Liver (tissue), 9 donors: ENCODE results near the gene DCUN1D1. TPM values are rescaled to one million over a fixed set of nuclear protein-coding genes. Genes with fewer than 3 reads are reported as not detected.

ENCODE experiments used
- DNase-seq: peaks from one replicate; pipeline ENCODE4 v3.0.0-alpha.2; 2017; ENCODE audit warnings: low spot score
- H3K27ac ChIP-seq, 2 donors: one replicate each; pipeline ENCODE4 v1.7.0; 2013; ENCODE audit warnings: inconsistent platforms in 2 of 2, low read length in 2 of 2, control low read depth in 1 of 2, low read depth in 1 of 2, mild to moderate bottlenecking in 1 of 2
- H3K27me3 ChIP-seq, 4 donors: one replicate each; pipeline versions ENCODE4 v1.6.1 to v1.7.0; 2013; ENCODE audit warnings: low read length in 3 of 4, inconsistent platforms in 1 of 4, mild to moderate bottlenecking in 1 of 4, moderate library complexity in 1 of 4; ENCODE audit not compliant: control insufficient read depth in 4 of 4, insufficient read depth in 4 of 4
- H3K36me3 ChIP-seq, 4 donors: one replicate each; pipeline versions ENCODE4 v1.6.1 to v1.7.0; 2013; ENCODE audit warnings: low read length in 3 of 4, mild to moderate bottlenecking in 3 of 4, low read depth in 1 of 4, moderate library complexity in 1 of 4; ENCODE audit not compliant: control insufficient read depth in 4 of 4, insufficient read depth in 3 of 4
- H3K4me1 ChIP-seq, 4 donors: one replicate each; pipeline versions ENCODE4 v1.6.1 to v1.7.0; 2013; ENCODE audit warnings: low read length in 3 of 4, mild to moderate bottlenecking in 3 of 4, moderate library complexity in 1 of 4; ENCODE audit not compliant: control insufficient read depth in 4 of 4, insufficient read depth in 4 of 4
- H3K4me3 ChIP-seq, 3 donors: one replicate each; pipeline versions ENCODE4 v1.6.1 to v1.7.0; 2013; ENCODE audit warnings: low read length in 3 of 3, control low read depth in 1 of 3, low read depth in 1 of 3, mild to moderate bottlenecking in 1 of 3
- H3K9ac ChIP-seq, 2 donors: one replicate each; pipeline ENCODE4 v1.7.0; 2013; ENCODE audit warnings: low read length in 2 of 2, mild to moderate bottlenecking in 2 of 2, moderate library complexity in 2 of 2, control low read depth in 1 of 2, low read depth in 1 of 2
- H3K9me3 ChIP-seq, 4 donors: one replicate each; pipeline versions ENCODE4 v1.6.1 to v1.7.0; 2013; ENCODE audit warnings: low read length in 3 of 4; ENCODE audit not compliant: control insufficient read depth in 4 of 4
- EGR1 ChIP-seq, 2 donors: IDR thresholded peaks; 2 replicates each; pipeline ENCODE4 v1.6.1; 2016 to 2018; ENCODE audit warnings: antibody characterized with exemption in 2 of 2, low read depth in 2 of 2
- FOXA1 ChIP-seq: IDR thresholded peaks from 2 replicates; pipeline ENCODE4 v1.6.1; 2016; ENCODE audit warnings: antibody characterized with exemption
- FOXA2 ChIP-seq: IDR thresholded peaks from 2 replicates; pipeline ENCODE4 v1.6.1; 2016; ENCODE audit warnings: antibody characterized with exemption
- GABPA ChIP-seq, 2 donors: IDR thresholded peaks in 1 of 2; conservative IDR thresholded peaks in 1 of 2; 2 replicates each; pipeline ENCODE4 v1.6.1; 2016; ENCODE audit warnings: antibody characterized with exemption in 2 of 2, mild to moderate bottlenecking in 1 of 2, moderate library complexity in 1 of 2
- HNF4A ChIP-seq, 2 donors: conservative IDR thresholded peaks; 2 replicates each; pipeline ENCODE4 v1.6.1; 2016; ENCODE audit warnings: antibody characterized with exemption in 2 of 2, mild to moderate bottlenecking in 2 of 2
- HNF4G ChIP-seq: IDR thresholded peaks from 2 replicates; pipeline ENCODE4 v1.6.1; 2016; ENCODE audit warnings: antibody characterized with exemption
- JUND ChIP-seq, 2 donors: IDR thresholded peaks; 2 replicates each; pipeline ENCODE4 v1.6.1; 2016; ENCODE audit warnings: antibody characterized with exemption in 2 of 2
- NR2F2 ChIP-seq: IDR thresholded peaks from 2 replicates; pipeline ENCODE4 v1.6.1; 2016; ENCODE audit warnings: antibody characterized with exemption
- RAD21 ChIP-seq, 2 donors: IDR thresholded peaks; 2 replicates each; pipeline ENCODE4 v1.6.1; 2016; ENCODE audit warnings: antibody characterized with exemption in 2 of 2, mild to moderate bottlenecking in 2 of 2
- RXRA ChIP-seq, 2 donors: IDR thresholded peaks; 2 replicates each; pipeline ENCODE4 v1.6.1; 2017 to 2018; ENCODE audit warnings: antibody characterized with exemption in 2 of 2, mild to moderate bottlenecking in 1 of 2
- SP1 ChIP-seq: IDR thresholded peaks from 2 replicates; pipeline ENCODE4 v1.6.1; 2018; ENCODE audit warnings: antibody characterized with exemption, mild to moderate bottlenecking
- TAF1 ChIP-seq: conservative IDR thresholded peaks from 2 replicates; pipeline ENCODE4 v1.6.1; 2016; ENCODE audit warnings: antibody characterized with exemption, mild to moderate bottlenecking
- YY1 ChIP-seq: IDR thresholded peaks from 2 replicates; pipeline ENCODE4 v1.6.1; 2016; ENCODE audit warnings: antibody characterized with exemption, mild to moderate bottlenecking
- WGBS: extraction: QIAGEN DNeasy Blood & Tissue Kit; methylation state at CpG from one replicate; pipeline ENCODE4 v1.1.7; 2013; 5-methylcytosine and 5-hydroxymethylcytosine counted together
- polyA plus RNA-seq, 2 donors: library from polyadenylated mRNA; stranded (reverse) in 1 of 2; unstranded in 1 of 2; fragments of 200-250 nt in 1 of 2; fragments of >200 nt in 1 of 2; fragmentation: Nextera tagmentation in 1 of 2; extraction: Ambion mirVana in 1 of 2; gene quantifications; one replicate each; pipeline versions ENCODE4 v1.2.1 to v1.2.3, GENCODE V29; 2013 to 2015
- total RNA-seq, 2 donors: library from RNA; depleted of rRNA; stranded (reverse); fragments of >200 nt; gene quantifications; one replicate each; pipeline ENCODE4 v1.2.3, GENCODE V29; 2014
- TF ChIP-seq, protein P1 (sequence below): IDR thresholded peaks from 2 replicates; pipeline ENCODE4 v1.6.1; 2016; ENCODE audit warnings: antibody characterized with exemption
- TF ChIP-seq, protein P2 (sequence below): IDR thresholded peaks from 2 replicates; pipeline ENCODE4 v1.6.1; 2016; ENCODE audit warnings: antibody characterized with exemption
- TF ChIP-seq, protein P3 (sequence below): IDR thresholded peaks from 2 replicates; pipeline ENCODE4 v1.6.1; 2016; ENCODE audit warnings: antibody characterized with exemption, mild to moderate bottlenecking
- TF ChIP-seq, protein P4 (sequence below): IDR thresholded peaks from 2 replicates; pipeline ENCODE4 v1.6.1; 2016; ENCODE audit warnings: antibody characterized with exemption
- TF ChIP-seq, protein P5 (sequence below): fragments of 150-350 bp; IDR thresholded peaks from 2 replicates; pipeline ENCODE4 v1.5.1; 2017; ENCODE audit warnings: improper control_type of control experiment, low read depth, low read length; ENCODE audit not compliant: missing input control
- donor health status: healthy.
- donor health status: healthy.
- donor health status: healthy.
- donor health status: healthy.
- donor health status: healthy.

Gene DCUN1D1
- total and polyA plus RNA-seq, 4 donors = 9.1 to 56.0 (median 23.5) TPM

DNA sequence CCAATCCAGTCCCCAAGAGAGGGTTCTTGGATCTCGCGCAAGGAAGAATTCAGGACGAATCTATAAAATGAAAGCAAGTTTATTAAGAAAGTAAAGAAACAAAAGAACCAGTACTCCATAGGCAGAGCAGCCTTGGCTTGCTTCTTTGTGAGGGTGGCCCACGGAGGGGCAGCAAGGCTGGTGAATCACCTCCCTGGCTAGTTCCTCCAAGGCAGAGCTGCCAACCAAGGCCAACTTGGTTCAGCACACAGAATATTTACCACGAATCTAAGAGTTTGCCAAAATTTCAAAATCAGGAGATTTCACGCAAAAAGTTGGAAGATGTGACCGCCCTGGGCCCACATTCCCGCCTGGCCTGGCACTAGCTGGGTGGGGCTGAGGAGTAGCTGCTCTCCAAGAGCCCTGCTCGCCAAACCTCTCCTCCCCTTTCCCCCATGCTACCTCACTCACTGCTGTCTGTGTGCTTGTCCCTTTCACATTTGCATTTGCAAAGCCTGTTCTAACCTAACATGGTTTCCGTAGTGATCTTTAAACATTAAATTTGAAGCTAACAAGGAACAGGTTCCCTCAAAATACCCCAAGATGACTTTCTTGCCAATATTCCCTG, 26.2 kb upstream of the DCUN1D1 start:
- Histone ChIP-seq H3K4me3 (no peak overlapping the region), H3K36me3 (peaks cover 0 to 2% (median 0%) of the 10 kb centered on the region in 4 donors), H3K9ac (no peak overlapping the region), H3K27ac (no peak overlapping the region), H3K27me3 (no peaks in the 10 kb centered on the region), H3K9me3 (no peaks in the 10 kb centered on the region), H3K4me1 (no peaks in the 10 kb centered on the region)
- WGBS = 93% methylated on average over 10 of the region's 10 CpGs
- TF ChIP-seq, protein P1, sequence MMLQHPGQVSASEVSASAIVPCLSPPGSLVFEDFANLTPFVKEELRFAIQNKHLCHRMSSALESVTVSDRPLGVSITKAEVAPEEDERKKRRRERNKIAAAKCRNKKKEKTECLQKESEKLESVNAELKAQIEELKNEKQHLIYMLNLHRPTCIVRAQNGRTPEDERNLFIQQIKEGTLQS = no peak
- TF ChIP-seq EGR1 (IDR thresholded peaks at IDR 0.05; ENCODE audit: low read depth in 2 of 2) (no peak), SP1 (no peak), FOXA1 (no peak), RXRA (IDR thresholded peaks at IDR 0.05) (no peak), HNF4G (no peak), RAD21 (IDR thresholded peaks at IDR 0.05) (no peak), TAF1 (no peak), HNF4A (conservative IDR thresholded peaks at IDR 0.05) (no peak), YY1 (no peak), GABPA (IDR thresholded peaks at IDR 0.05 in 1 of 2, conservative IDR thresholded peaks at IDR 0.05 in 1 of 2) (no peak), JUND (IDR thresholded peaks at IDR 0.05) (no peak), NR2F2 (no peak), FOXA2 (no peak)
- TF ChIP-seq, protein P2, sequence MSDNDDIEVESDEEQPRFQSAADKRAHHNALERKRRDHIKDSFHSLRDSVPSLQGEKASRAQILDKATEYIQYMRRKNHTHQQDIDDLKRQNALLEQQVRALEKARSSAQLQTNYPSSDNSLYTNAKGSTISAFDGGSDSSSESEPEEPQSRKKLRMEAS = no peak
- TF ChIP-seq, protein P3, sequence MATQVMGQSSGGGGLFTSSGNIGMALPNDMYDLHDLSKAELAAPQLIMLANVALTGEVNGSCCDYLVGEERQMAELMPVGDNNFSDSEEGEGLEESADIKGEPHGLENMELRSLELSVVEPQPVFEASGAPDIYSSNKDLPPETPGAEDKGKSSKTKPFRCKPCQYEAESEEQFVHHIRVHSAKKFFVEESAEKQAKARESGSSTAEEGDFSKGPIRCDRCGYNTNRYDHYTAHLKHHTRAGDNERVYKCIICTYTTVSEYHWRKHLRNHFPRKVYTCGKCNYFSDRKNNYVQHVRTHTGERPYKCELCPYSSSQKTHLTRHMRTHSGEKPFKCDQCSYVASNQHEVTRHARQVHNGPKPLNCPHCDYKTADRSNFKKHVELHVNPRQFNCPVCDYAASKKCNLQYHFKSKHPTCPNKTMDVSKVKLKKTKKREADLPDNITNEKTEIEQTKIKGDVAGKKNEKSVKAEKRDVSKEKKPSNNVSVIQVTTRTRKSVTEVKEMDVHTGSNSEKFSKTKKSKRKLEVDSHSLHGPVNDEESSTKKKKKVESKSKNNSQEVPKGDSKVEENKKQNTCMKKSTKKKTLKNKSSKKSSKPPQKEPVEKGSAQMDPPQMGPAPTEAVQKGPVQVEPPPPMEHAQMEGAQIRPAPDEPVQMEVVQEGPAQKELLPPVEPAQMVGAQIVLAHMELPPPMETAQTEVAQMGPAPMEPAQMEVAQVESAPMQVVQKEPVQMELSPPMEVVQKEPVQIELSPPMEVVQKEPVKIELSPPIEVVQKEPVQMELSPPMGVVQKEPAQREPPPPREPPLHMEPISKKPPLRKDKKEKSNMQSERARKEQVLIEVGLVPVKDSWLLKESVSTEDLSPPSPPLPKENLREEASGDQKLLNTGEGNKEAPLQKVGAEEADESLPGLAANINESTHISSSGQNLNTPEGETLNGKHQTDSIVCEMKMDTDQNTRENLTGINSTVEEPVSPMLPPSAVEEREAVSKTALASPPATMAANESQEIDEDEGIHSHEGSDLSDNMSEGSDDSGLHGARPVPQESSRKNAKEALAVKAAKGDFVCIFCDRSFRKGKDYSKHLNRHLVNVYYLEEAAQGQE = no peak
- TF ChIP-seq, protein P4, sequence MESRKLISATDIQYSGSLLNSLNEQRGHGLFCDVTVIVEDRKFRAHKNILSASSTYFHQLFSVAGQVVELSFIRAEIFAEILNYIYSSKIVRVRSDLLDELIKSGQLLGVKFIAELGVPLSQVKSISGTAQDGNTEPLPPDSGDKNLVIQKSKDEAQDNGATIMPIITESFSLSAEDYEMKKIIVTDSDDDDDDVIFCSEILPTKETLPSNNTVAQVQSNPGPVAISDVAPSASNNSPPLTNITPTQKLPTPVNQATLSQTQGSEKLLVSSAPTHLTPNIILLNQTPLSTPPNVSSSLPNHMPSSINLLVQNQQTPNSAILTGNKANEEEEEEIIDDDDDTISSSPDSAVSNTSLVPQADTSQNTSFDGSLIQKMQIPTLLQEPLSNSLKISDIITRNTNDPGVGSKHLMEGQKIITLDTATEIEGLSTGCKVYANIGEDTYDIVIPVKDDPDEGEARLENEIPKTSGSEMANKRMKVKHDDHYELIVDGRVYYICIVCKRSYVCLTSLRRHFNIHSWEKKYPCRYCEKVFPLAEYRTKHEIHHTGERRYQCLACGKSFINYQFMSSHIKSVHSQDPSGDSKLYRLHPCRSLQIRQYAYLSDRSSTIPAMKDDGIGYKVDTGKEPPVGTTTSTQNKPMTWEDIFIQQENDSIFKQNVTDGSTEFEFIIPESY = no peak
- TF ChIP-seq, protein P5, sequence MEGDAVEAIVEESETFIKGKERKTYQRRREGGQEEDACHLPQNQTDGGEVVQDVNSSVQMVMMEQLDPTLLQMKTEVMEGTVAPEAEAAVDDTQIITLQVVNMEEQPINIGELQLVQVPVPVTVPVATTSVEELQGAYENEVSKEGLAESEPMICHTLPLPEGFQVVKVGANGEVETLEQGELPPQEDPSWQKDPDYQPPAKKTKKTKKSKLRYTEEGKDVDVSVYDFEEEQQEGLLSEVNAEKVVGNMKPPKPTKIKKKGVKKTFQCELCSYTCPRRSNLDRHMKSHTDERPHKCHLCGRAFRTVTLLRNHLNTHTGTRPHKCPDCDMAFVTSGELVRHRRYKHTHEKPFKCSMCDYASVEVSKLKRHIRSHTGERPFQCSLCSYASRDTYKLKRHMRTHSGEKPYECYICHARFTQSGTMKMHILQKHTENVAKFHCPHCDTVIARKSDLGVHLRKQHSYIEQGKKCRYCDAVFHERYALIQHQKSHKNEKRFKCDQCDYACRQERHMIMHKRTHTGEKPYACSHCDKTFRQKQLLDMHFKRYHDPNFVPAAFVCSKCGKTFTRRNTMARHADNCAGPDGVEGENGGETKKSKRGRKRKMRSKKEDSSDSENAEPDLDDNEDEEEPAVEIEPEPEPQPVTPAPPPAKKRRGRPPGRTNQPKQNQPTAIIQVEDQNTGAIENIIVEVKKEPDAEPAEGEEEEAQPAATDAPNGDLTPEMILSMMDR = no peak
- DNase-seq = no peak
